Parathyroid adenoma (tissue), 2 donors: ENCODE measurements around the gene HOXA13.
A peak's percentile ranks its signal among the peaks of the same experiment; 100 is the strongest.

Experiments
- H2AFZ ChIP-seq: fragments of 300-600 bp; sonication (generic); one replicate; pipeline ENCODE4 v1.7.0; 2017; ENCODE audit warnings: antibody characterized with exemption, mild to moderate bottlenecking
- H3K27ac ChIP-seq: fragments of 300-600 bp; sonication (generic); one replicate; pipeline ENCODE4 v1.7.0; 2017
- H3K27me3 ChIP-seq: fragments of 300-600 bp; sonication (generic); one replicate; pipeline ENCODE4 v1.7.0; 2017; ENCODE audit warnings: low read length; ENCODE audit not compliant: control insufficient read depth, insufficient read depth
- H3K36me3 ChIP-seq: fragments of 300-600 bp; sonication (generic); one replicate; pipeline ENCODE4 v1.7.0; 2017; ENCODE audit warnings: low read length; ENCODE audit not compliant: control insufficient read depth, insufficient read depth
- H3K4me1 ChIP-seq: fragments of 300-600 bp; sonication (generic); one replicate; pipeline ENCODE4 v1.7.0; 2017; ENCODE audit warnings: control low read depth
- H3K4me2 ChIP-seq: fragments of 300-600 bp; sonication (generic); one replicate; pipeline ENCODE4 v1.7.0; 2017; ENCODE audit warnings: low read length
- H3K4me3 ChIP-seq: fragments of 300-600 bp; sonication (generic); one replicate; pipeline ENCODE4 v1.7.0; 2017; ENCODE audit warnings: low read depth, low read length
- H3K79me2 ChIP-seq: fragments of 300-600 bp; sonication (generic); one replicate; pipeline ENCODE4 v1.7.0; 2017; ENCODE audit warnings: control low read depth
- H3K9ac ChIP-seq: fragments of 300-600 bp; sonication (generic); one replicate; pipeline ENCODE4 v1.7.0; 2017; ENCODE audit warnings: mild to moderate bottlenecking
- H3K9me3 ChIP-seq: fragments of 300-600 bp; sonication (generic); one replicate; pipeline ENCODE4 v1.7.0; 2017; ENCODE audit warnings: low read length; ENCODE audit not compliant: control insufficient read depth
- TF ChIP-seq, protein P1 (sequence below): fragments of 300-600 bp; sonication (generic); IDR thresholded peaks from one replicate; pipeline ENCODE4 v1.7.0; 2017; ENCODE audit warnings: antibody characterized with exemption, mild to moderate bottlenecking
- donor health status: primary hyperparathyroidism.

Gene HOXA13

GRCh38 chr7:27179503-27180430, 20.1 kb downstream of the HOXA13 start:
- no peaks in the 10 kb centered on the region for H3K4me1 ChIP-seq
- H3K36me3 ChIP-seq: no peaks in the 10 kb centered on the region
- no peak overlapping the region for H3K27ac ChIP-seq
- no peaks in the 10 kb centered on the region for H3K79me2 ChIP-seq
- peaks cover 38% of the 10 kb centered on the region for H3K27me3 ChIP-seq
- H2AFZ ChIP-seq: no peak overlapping the region
- H3K4me3 ChIP-seq: no peak overlapping the region
- peak overlapping the region; percentile 26 for H3K4me2 ChIP-seq
- TF ChIP-seq, protein P1, sequence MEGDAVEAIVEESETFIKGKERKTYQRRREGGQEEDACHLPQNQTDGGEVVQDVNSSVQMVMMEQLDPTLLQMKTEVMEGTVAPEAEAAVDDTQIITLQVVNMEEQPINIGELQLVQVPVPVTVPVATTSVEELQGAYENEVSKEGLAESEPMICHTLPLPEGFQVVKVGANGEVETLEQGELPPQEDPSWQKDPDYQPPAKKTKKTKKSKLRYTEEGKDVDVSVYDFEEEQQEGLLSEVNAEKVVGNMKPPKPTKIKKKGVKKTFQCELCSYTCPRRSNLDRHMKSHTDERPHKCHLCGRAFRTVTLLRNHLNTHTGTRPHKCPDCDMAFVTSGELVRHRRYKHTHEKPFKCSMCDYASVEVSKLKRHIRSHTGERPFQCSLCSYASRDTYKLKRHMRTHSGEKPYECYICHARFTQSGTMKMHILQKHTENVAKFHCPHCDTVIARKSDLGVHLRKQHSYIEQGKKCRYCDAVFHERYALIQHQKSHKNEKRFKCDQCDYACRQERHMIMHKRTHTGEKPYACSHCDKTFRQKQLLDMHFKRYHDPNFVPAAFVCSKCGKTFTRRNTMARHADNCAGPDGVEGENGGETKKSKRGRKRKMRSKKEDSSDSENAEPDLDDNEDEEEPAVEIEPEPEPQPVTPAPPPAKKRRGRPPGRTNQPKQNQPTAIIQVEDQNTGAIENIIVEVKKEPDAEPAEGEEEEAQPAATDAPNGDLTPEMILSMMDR: peak; percentile 29
- no peaks in the 10 kb centered on the region for H3K9me3 ChIP-seq
- H3K9ac ChIP-seq: no peak overlapping the region

- no peaks in the 10 kb centered on the region for H3K4me1 ChIP-seq
- no peak overlapping the region for H3K4me2 ChIP-seq
- no peaks in the 10 kb centered on the region for H3K9me3 ChIP-seq
- no peaks in the 10 kb centered on the region for H3K36me3 ChIP-seq
- peaks cover 38% of the 10 kb centered on the region for H3K27me3 ChIP-seq
- no peak overlapping the region for H3K27ac ChIP-seq
- TF ChIP-seq, protein P1: no peak
- no peak overlapping the region for H2AFZ ChIP-seq
- H3K79me2 ChIP-seq: no peaks in the 10 kb centered on the region
- H3K4me3 ChIP-seq: no peak overlapping the region
- no peak overlapping the region for H3K9ac ChIP-seq
Measured at GRCh38 chr7:27179030-27179429, 20.9 kb downstream of the HOXA13 start.

GRCh38 chr7:27178366-27178765, 21.5 kb downstream of the HOXA13 start:
- Histone ChIP-seq H3K79me2 (no peaks in the 10 kb centered on the region), H3K9me3 (no peaks in the 10 kb centered on the region), H3K4me1 (no peaks in the 10 kb centered on the region), H2AFZ (no peak overlapping the region), H3K36me3 (no peaks in the 10 kb centered on the region), H3K9ac (no peak overlapping the region), H3K27ac (no peak overlapping the region), H3K27me3 (peaks cover 39% of the 10 kb centered on the region), H3K4me2 (no peak overlapping the region), H3K4me3 (no peak overlapping the region)
- TF ChIP-seq, protein P1: no peak

- H3K79me2 ChIP-seq: no peaks in the 10 kb centered on the region
- no peak overlapping the region for H3K27ac ChIP-seq
- TF ChIP-seq, protein P1: no peak
- H3K36me3 ChIP-seq: no peaks in the 10 kb centered on the region
- H3K27me3 ChIP-seq: peaks cover 39% of the 10 kb centered on the region
- H3K4me2 ChIP-seq: no peak overlapping the region
- no peaks in the 10 kb centered on the region for H3K9me3 ChIP-seq
- H3K4me3 ChIP-seq: no peak overlapping the region
- no peak overlapping the region for H2AFZ ChIP-seq
- no peak overlapping the region for H3K9ac ChIP-seq
- no peaks in the 10 kb centered on the region for H3K4me1 ChIP-seq
Measured at GRCh38 chr7:27177795-27178320, 22.0 kb downstream of the HOXA13 start.
